T-helper 22 cell (primary cell): ENCODE data around the gene ERBB3.
A peak's percentile ranks its signal among the peaks of the same experiment; 100 is the strongest.

Source experiments
- DNase-seq: peaks from one replicate; pipeline ENCODE4 v3.0.0-alpha.2; 2020; ENCODE audit warnings: low read depth

ERBB3 gene

GRCh38 chr12:56078931-56079722 is 838 bp upstream of the ERBB3 start:
- DNase-seq = peak; percentile 23

GRCh38 chr12:56080556-56081138 is 682 bp downstream of the ERBB3 start:
- no peak for DNase-seq

DNA sequence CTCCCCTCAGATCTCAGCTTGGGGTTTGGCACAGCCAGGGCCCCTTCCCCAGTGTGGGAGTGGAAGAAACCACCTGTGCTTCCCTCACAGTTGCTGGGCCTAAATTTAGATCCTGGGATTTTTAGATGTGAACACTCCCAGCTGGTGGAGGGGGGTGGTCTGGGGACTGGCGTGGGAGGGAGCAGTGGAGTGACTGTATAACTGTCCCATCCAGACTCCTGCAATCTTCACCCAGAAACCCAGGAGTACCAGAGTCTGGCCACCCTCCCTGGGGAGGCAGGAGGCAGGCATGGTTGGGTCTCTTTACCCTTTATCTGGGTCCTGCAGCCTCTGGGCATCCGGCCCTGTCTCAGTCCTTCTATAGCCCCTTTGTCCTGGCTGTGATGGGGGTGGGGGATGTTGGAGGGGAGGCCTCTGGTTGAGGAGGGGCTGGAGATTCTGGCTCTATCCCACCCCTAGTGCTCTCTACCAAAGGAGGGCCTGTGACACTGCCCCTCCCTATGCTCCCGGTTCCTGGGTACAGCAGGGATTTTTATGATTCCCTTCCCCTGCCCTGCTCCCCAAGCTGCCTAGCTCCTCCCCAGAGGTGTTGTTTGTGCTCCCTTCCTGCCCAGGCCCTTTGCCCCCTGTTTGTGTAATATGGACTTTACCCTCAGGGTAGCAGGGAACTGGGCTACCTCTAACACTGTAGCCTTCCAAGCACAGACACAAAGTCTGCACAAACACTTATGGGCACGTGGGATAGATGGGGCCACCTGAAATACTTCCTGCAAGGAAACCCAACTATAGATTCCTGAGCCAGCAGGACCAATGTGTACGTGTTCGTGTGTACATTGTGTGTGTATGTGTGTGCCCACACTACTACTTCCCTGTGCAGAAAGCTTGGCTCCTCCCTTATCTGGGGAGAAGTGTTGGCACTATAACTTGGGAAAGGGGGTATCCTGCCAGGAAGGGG is 1.7 kb downstream of the ERBB3 start:
- no peak for DNase-seq

DNA sequence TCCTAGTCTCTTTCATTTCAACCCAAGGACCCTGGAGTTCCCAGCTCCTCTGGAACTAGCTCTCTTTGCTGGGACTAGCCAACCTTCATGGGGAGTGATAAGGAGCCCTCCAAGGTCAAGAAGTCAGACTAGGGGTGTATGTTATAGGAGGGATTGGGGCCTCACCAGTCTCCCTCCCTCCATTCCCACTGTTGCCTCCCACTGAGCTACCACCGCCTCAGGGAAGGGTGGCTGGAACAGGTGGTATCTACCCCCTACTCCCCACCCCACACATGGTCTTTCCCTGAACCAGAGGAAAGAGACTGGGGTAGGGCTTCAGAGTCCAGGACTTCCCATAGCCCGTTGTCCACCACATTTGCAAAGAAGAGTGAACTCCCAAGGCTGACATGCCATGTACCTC is 2.4 kb downstream of the ERBB3 start:
- DNase-seq = no peak

DNA sequence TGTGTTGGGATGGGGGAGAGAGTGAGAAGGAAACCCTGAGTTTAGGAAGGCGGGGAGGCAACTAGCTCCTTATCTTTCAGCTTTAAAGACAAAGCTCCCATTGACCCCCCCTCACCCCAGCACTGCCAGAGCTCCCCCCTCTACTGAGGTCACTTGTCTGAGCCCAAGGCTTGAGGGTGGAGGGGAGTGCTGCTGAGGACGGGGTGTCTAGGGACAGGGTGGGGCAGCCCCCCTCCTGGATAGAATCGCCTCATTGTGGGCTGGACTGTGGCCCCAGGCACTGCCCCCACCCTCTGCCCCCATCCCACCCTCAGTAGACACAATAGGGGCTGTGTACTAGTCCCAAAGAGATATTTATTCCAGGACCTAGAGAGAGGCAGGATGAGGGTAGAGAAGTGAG is 3.0 kb downstream of the ERBB3 start:
- DNase-seq = no peak

- DNase-seq = no peak
Observed at GRCh38 chr12:56084958-56085543, 5.1 kb downstream of the ERBB3 start.

- DNase-seq = no peak
Observed at GRCh38 chr12:56086096-56086495, 6.1 kb downstream of the ERBB3 start.

- DNase-seq = no peak
Observed at GRCh38 chr12:56086608-56087007, 6.6 kb downstream of the ERBB3 start.

GRCh38 chr12:56087220-56087619 is 7.3 kb downstream of the ERBB3 start:
- DNase-seq = no peak

- DNase-seq = no peak
Observed at GRCh38 chr12:56097738-56098137, 17.8 kb downstream of the ERBB3 start.

GRCh38 chr12:56098592-56098991 is 18.6 kb downstream of the ERBB3 start:
- no peak for DNase-seq

- DNase-seq = no peak
Observed at GRCh38 chr12:56099787-56100186, 19.8 kb downstream of the ERBB3 start.

DNA sequence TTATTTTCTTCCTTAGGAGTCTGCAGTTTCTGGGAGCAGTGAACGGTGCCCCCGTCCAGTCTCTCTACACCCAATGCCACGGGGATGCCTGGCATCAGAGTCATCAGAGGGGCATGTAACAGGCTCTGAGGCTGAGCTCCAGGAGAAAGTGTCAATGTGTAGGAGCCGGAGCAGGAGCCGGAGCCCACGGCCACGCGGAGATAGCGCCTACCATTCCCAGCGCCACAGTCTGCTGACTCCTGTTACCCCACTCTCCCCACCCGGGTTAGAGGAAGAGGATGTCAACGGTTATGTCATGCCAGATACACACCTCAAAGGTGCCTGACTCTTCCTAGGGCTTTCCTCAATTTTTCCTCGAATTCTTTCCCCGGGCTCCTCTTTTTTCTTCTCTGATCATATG is 21.1 kb downstream of the ERBB3 start:
- no peak for DNase-seq

DNA sequence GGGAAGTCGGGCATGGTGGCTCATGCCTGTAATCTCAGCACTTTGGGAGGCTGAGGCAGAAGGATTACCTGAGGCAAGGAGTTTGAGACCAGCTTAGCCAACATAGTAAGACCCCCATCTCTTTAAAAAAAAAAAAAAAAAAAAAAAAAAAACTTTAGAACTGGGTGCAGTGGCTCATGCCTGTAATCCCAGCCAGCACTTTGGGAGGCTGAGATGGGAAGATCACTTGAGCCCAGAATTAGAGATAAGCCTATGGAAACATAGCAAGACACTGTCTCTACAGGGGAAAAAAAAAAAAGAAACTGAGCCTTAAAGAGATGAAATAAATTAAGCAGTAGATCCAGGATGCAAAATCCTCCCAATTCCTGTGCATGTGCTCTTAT is 22.7 kb downstream of the ERBB3 start:
- no peak for DNase-seq

DNA sequence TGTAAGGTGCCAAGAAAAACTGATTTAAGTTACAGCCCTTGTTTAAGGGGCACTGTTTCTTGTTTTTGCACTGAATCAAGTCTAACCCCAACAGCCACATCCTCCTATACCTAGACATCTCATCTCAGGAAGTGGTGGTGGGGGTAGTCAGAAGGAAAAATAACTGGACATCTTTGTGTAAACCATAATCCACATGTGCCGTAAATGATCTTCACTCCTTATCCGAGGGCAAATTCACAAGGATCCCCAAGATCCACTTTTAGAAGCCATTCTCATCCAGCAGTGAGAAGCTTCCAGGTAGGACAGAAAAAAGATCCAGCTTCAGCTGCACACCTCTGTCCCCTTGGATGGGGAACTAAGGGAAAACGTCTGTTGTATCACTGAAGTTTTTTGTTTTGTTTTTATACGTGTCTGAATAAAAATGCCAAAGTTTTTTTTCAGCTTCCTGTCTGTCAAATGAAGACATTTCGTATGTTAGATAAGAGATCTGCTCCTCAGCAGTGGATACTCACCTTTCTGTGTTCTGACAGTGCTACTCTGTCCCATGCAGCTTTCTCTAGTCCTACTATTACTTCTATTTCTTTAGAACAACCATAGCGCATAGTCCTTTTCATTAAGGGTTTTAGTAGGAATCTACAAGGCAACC is 23.2 kb downstream of the ERBB3 start:
- no peak for DNase-seq

- no peak for DNase-seq
Observed at GRCh38 chr12:56103823-56104108, 23.8 kb downstream of the ERBB3 start.

DNA sequence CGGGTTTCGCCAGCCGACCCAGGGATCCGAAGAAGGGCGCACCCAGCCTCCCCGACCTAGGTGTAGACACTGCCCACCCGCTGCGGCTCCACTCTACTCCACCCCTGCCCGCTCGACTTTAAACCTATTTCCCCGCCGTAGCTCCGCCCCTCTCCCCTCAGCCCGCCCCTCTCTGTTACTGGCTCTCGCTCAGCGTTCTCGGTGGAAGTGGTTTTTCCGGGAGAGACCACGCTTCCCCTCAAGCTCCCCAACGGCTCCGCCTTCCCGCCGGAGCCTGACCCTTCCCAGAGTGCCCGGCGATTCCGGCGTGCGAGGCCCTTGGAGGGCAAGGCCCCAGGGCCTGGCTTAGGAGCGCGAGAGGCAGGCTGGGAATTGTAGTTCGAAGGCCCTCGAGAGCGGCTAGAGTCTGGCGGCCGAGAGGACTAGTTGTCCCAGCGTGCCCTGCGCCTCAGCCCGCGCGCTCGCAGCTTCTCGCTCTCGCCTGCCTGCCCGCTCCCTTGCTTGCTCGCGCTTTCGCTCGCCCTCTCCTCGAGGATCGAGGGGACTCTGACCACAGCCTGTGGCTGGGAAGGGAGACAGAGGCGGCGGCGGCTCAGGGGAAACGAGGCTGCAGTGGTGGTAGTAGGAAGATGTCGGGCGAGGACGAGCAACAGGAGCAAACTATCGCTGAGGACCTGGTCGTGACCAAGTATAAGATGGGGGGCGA is 24.3 kb downstream of the ERBB3 start, which contains the start of gene PA2G4:
TSS of gene PA2G4 (plus strand) at position 451 of the 706 bp plus-strand sequence. CDS start at position 630, 179 bp downstream.
- peak; percentile 92 for DNase-seq

- no peak for DNase-seq
Observed at GRCh38 chr12:56104815-56105608, 25.0 kb downstream of the ERBB3 start.

DNA sequence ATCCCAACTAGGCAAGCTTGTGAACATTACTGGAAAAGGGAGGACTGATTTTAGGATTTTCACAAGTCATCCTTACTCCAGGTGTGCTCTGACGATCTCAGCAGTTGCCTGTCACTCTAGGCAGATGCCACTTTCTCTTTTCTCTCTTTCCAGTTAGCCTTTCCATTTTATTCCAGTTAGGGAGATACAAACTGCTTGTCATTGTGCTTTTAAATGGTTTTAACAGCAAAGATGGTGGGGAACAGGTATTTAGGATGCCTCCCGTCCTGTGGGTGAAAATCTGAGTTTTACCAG is 25.6 kb downstream of the ERBB3 start:
- no peak for DNase-seq

- DNase-seq = no peak
Observed at GRCh38 chr12:56107242-56107641, 27.3 kb downstream of the ERBB3 start.

DNA sequence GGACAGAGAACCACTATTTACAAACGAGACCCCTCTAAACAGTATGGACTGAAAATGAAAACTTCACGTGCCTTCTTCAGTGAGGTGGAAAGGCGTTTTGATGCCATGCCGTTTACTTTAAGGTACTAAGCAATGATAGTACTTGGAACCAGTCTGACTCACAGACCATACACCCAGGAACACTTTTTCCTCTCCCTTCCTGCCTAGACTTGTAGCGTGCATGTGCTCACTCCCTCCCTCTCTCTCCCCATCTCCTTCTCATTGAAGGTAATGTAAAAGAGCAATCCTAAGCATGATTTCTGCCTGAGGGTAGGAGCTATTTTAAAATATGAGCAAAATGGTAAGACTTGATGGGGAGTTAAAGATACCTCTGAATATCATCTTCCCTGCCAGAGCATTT is 30.6 kb downstream of the ERBB3 start:
- DNase-seq = no peak
